ENCODE results near the gene HMMR.

Gene HMMR

DNA sequence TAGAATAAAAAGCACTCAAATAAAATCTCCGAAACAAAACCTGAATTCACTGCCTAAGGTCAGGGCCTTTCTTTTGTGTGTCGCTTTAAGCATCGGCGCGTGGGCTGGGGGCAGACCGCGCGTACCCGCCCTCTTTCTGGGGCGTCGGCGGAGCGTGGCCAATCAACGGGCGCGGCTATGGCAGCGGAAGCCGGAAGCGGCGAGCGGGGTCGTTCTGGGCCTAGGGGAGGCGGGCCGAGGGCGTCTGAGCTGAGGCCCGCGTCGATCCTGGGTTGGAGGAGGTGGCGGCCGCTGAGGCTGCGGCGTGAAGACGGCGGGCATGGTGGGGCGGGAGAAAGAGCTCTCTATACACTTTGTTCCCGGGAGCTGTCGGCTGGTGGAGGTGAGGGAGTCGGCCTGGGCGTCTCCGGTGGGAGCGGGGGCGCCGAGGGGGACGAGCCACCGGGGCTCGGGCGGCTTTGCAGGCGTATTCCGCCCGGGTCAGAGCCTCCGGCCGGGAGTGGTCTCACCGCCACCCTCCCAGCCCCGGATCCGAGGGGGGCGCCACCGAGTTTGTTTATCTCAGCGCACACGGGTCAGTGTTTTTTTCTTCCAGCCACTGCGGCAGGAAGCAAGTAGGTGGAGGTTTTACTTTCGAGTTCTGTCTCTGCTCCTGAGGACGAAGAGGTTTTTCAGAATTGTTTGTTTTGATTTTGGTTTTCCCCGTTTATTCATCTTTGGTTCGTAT is 45.1 kb downstream of the HMMR start, which contains the start of gene MAT2B:
TSS of gene MAT2B (plus strand) at position 252 of the 727 bp plus-strand sequence. CDS start at position 320, 68 bp downstream.
- peak; percentile 74 for DNase-seq (ENCODE audit: insufficient read length, low spot score)
- TF ChIP-seq TAF1 (IDR thresholded peaks at IDR 0.05; ENCODE audit: low read depth, low read length) (peak; percentile 45; the same call in 1 of the 2 replicates), SPI1 (IDR thresholded peaks at IDR 0.05; ENCODE audit: low read depth, low read length) (no peak), POLR2AphosphoS5 (IDR thresholded peaks at IDR 0.05; ENCODE audit: low read depth, low read length) (peak; percentile 90), PAX5 (IDR thresholded peaks at IDR 0.05; ENCODE audit: insufficient read depth, low read length, severe bottlenecking) (no peak), POU2F2 (IDR thresholded peaks at IDR 0.05; ENCODE audit: low read depth, low read length) (peak; percentile 37), POLR2A (IDR thresholded peaks at IDR 0.05; ENCODE audit: low read depth, low read length) (peak; percentile 89)
- FAIRE-seq, result peak; percentile 77

DNA sequence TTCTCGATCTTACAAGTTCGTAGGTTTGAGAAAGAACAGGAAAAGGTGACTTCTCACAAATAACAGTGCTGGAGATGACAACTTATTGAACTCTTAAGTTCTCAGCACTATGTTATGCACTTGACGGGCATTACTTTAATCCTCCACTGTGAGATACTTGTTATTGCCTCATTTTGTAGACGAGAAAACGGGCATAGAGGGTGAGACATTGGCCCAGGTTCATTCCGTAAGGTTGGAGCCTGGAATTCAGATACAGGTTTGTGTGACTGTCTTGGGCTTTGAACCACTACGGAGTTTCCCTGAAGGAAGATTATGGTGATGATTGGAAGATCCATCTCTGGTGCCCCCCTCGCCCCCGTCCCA is 45.6 kb downstream of the HMMR start:
- DNase-seq (ENCODE audit: insufficient read length, low spot score) (no peak), FAIRE-seq (no peak)
- TF ChIP-seq POLR2A (IDR thresholded peaks at IDR 0.05; ENCODE audit: low read depth, low read length), result no peak
- TF ChIP-seq SPI1 (IDR thresholded peaks at IDR 0.05; ENCODE audit: low read depth, low read length), result no peak
- TF ChIP-seq TAF1 (IDR thresholded peaks at IDR 0.05; ENCODE audit: low read depth, low read length), result no peak
- TF ChIP-seq POU2F2 (IDR thresholded peaks at IDR 0.05; ENCODE audit: low read depth, low read length), result no peak
- TF ChIP-seq POLR2AphosphoS5 (IDR thresholded peaks at IDR 0.05; ENCODE audit: low read depth, low read length), result no peak
- no peak for TF ChIP-seq PAX5 (IDR thresholded peaks at IDR 0.05; ENCODE audit: insufficient read depth, low read length, severe bottlenecking)

GRCh38 chr5:163506726-163507125 is 46.3 kb downstream of the HMMR start:
- TF ChIP-seq POLR2A (IDR thresholded peaks at IDR 0.05; ENCODE audit: low read depth, low read length) (no peak), TAF1 (IDR thresholded peaks at IDR 0.05; ENCODE audit: low read depth, low read length) (no peak), PAX5 (IDR thresholded peaks at IDR 0.05; ENCODE audit: insufficient read depth, low read length, severe bottlenecking) (no peak), POU2F2 (IDR thresholded peaks at IDR 0.05; ENCODE audit: low read depth, low read length) (no peak), SPI1 (IDR thresholded peaks at IDR 0.05; ENCODE audit: low read depth, low read length) (no peak), POLR2AphosphoS5 (IDR thresholded peaks at IDR 0.05; ENCODE audit: low read depth, low read length) (no peak)
- DNase-seq (ENCODE audit: insufficient read length, low spot score) (no peak), FAIRE-seq (no peak)

GRCh38 chr5:163508753-163509152 is 48.3 kb downstream of the HMMR start:
- DNase-seq (ENCODE audit: insufficient read length, low spot score) (no peak), FAIRE-seq (no peak)

DNA sequence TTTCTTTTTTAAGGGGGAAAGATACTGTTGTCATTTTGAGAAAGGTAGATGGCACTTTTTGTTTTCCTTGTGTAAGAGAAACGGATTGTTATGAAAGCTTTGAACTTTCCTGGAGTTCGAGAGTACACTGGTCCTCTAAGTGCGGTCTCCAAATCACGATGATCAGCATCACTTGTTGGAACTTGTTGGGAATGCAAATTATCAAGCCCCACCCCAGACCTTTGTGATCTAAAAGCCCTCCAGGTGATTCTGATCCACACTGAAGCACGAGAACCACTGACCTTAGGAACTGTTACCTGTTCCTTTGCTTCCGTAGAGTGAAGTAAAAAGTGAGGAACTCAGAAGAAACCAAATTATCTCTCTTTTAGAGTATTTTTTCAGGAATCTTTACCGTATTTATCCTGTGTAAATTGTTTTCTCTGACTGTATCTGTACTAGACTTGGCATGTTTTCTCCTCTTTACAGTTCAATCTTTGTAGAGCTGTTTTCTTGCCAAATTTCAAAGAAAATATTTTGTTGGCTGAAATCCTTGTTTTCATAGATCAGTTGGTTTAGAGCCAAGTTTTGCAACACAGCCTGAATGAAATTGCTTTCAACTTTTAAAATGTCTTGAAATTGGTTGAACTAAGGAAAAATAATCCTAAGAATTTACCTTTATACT is 49.0 kb downstream of the HMMR start:
- TF ChIP-seq TAF1 (IDR thresholded peaks at IDR 0.05; ENCODE audit: low read depth, low read length) (no peak), POLR2AphosphoS5 (IDR thresholded peaks at IDR 0.05; ENCODE audit: low read depth, low read length) (no peak), PAX5 (IDR thresholded peaks at IDR 0.05; ENCODE audit: insufficient read depth, low read length, severe bottlenecking) (no peak), SPI1 (IDR thresholded peaks at IDR 0.05; ENCODE audit: low read depth, low read length) (no peak), POU2F2 (IDR thresholded peaks at IDR 0.05; ENCODE audit: low read depth, low read length) (no peak), POLR2A (IDR thresholded peaks at IDR 0.05; ENCODE audit: low read depth, low read length) (no peak)
- FAIRE-seq, result no peak
- DNase-seq (ENCODE audit: insufficient read length, low spot score), result no peak

More at GRCh38 chr5:163508753-163509152, 48.3 kb downstream of the HMMR start:
- TF ChIP-seq POLR2AphosphoS5 (IDR thresholded peaks at IDR 0.05; ENCODE audit: low read depth, low read length), result no peak
- TF ChIP-seq SPI1 (IDR thresholded peaks at IDR 0.05; ENCODE audit: low read depth, low read length), result peak; percentile 51
- TF ChIP-seq POU2F2 (IDR thresholded peaks at IDR 0.05; ENCODE audit: low read depth, low read length), result no peak
- TF ChIP-seq POLR2A (IDR thresholded peaks at IDR 0.05; ENCODE audit: low read depth, low read length), result no peak
- no peak for TF ChIP-seq TAF1 (IDR thresholded peaks at IDR 0.05; ENCODE audit: low read depth, low read length)

- FAIRE-seq (no peak), DNase-seq (ENCODE audit: insufficient read length, low spot score) (no peak)
- TF ChIP-seq POLR2A (IDR thresholded peaks at IDR 0.05; ENCODE audit: low read depth, low read length), result no peak
- no peak for TF ChIP-seq POLR2AphosphoS5 (IDR thresholded peaks at IDR 0.05; ENCODE audit: low read depth, low read length)
- TF ChIP-seq TAF1 (IDR thresholded peaks at IDR 0.05; ENCODE audit: low read depth, low read length), result no peak
- TF ChIP-seq PAX5 (IDR thresholded peaks at IDR 0.05; ENCODE audit: insufficient read depth, low read length, severe bottlenecking), result no peak
- no peak for TF ChIP-seq SPI1 (IDR thresholded peaks at IDR 0.05; ENCODE audit: low read depth, low read length)
- no peak for TF ChIP-seq POU2F2 (IDR thresholded peaks at IDR 0.05; ENCODE audit: low read depth, low read length)
Observed at GRCh38 chr5:163512526-163512925, 52.1 kb downstream of the HMMR start.

- DNase-seq (ENCODE audit: insufficient read length, low spot score) (no peak), FAIRE-seq (no peak)
- no peak for TF ChIP-seq POU2F2 (IDR thresholded peaks at IDR 0.05; ENCODE audit: low read depth, low read length)
Observed at GRCh38 chr5:163525096-163525495, 64.7 kb downstream of the HMMR start.

- no peak for TF ChIP-seq SPI1 (IDR thresholded peaks at IDR 0.05; ENCODE audit: low read depth, low read length)
- no peak for DNase-seq (ENCODE audit: insufficient read length, low spot score)
- FAIRE-seq, result no peak
Observed at GRCh38 chr5:163529698-163530097, 69.3 kb downstream of the HMMR start.

- no peak for FAIRE-seq
Observed at GRCh38 chr5:163531272-163531671, 70.8 kb downstream of the HMMR start.

More at GRCh38 chr5:163531272-163531671, 70.8 kb downstream of the HMMR start:
- DNase-seq (ENCODE audit: insufficient read length, low spot score), result no peak
- TF ChIP-seq PAX5 (IDR thresholded peaks at IDR 0.05; ENCODE audit: insufficient read depth, low read length, severe bottlenecking), result no peak
- no peak for TF ChIP-seq POU2F2 (IDR thresholded peaks at IDR 0.05; ENCODE audit: low read depth, low read length)
- TF ChIP-seq POLR2AphosphoS5 (IDR thresholded peaks at IDR 0.05; ENCODE audit: low read depth, low read length), result no peak
- TF ChIP-seq POLR2A (IDR thresholded peaks at IDR 0.05; ENCODE audit: low read depth, low read length), result no peak
- TF ChIP-seq SPI1 (IDR thresholded peaks at IDR 0.05; ENCODE audit: low read depth, low read length), result no peak
- no peak for TF ChIP-seq TAF1 (IDR thresholded peaks at IDR 0.05; ENCODE audit: low read depth, low read length)

Data from GM12891 (cell line).